HS-5 (cell line): ENCODE data around the gene CCL25.

Experiments used
- DNase-seq: peaks from one replicate; pipeline ENCODE4 v3.0.0-alpha.2; 2012; ENCODE audit warnings: low read depth

Gene CCL25

DNA sequence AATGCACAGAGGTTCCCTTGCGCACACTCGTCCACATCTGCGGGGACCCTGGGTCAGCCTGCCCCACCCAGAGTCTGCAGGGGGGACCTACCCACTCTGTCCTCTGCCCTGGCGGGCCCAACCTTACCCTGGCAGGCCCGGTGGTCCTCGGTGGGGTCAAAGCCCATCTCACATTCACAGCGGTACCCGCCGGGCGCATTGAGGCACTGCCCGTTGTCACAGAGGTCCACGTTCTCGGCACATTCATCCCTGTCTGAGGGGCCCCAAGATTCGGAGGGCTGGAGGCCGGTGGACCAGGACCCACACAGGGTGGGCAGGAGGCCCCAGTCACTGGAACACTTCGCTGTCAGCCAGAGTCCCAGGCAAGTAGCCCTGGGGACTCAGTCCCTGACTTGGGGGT is 58.4 kb downstream of the CCL25 start:
- no peak for DNase-seq

DNA sequence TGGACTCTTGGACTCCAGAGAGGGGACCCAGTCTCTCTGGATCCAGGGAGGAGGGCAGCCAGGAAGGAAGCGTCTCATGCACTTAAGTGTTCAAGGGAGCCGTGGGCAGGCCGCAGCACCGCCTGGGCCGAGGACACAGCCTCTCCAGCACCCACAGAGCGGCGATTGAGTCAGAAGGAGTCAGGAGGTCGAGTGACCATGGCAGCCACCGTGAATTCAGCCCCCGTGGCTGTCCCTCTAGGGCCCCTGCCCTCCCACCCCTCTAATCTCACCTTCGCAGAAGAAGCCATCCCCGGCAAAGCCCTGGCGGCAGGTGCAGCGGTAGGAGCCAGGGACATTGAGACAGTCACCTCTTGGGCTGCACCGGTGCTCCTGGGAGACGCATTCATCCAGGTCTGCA is 58.8 kb downstream of the CCL25 start:
- DNase-seq: no peak
